ENCODE measurements around the gene SNTG2.
"Not testable (repeated sequence)": the region's sequence is repeated elsewhere in the genome, so short reads cannot be mapped to it uniquely, and the experiment has no call there.

Gene SNTG2

GRCh38 chr2:1371082-1371481 lies 420.4 kb downstream of the SNTG2 start:
- no peak for TF ChIP-seq TAF1 (IDR thresholded peaks at IDR 0.05; ENCODE audit: borderline replicate concordance, low read depth, low read length)
- no peak for TF ChIP-seq POLR2A (IDR thresholded peaks at IDR 0.05; ENCODE audit: low read depth, low read length)
- no peak for TF ChIP-seq POLR2AphosphoS5 (IDR thresholded peaks at IDR 0.05; ENCODE audit: low read depth, low read length)
- no peak for FAIRE-seq
- no peak for DNase-seq (ENCODE audit: insufficient read length)

GRCh38 chr2:1373830-1374229 lies 423.2 kb downstream of the SNTG2 start:
- no peak for DNase-seq (ENCODE audit: insufficient read length)
- FAIRE-seq, result no peak
- TF ChIP-seq POLR2A (IDR thresholded peaks at IDR 0.05; ENCODE audit: low read depth, low read length) (no peak), POLR2AphosphoS5 (IDR thresholded peaks at IDR 0.05; ENCODE audit: low read depth, low read length) (no peak), TAF1 (IDR thresholded peaks at IDR 0.05; ENCODE audit: borderline replicate concordance, low read depth, low read length) (no peak)

- DNase-seq (ENCODE audit: insufficient read length), result no peak
- no peak for FAIRE-seq
- no peak for TF ChIP-seq TAF1 (IDR thresholded peaks at IDR 0.05; ENCODE audit: borderline replicate concordance, low read depth, low read length)
- no peak for TF ChIP-seq POLR2AphosphoS5 (IDR thresholded peaks at IDR 0.05; ENCODE audit: low read depth, low read length)
- TF ChIP-seq POLR2A (IDR thresholded peaks at IDR 0.05; ENCODE audit: low read depth, low read length), result no peak
Observed at GRCh38 chr2:1374287-1374686, 423.6 kb downstream of the SNTG2 start.

- FAIRE-seq (no peak), DNase-seq (ENCODE audit: insufficient read length) (no peak)
- TF ChIP-seq TAF1 (IDR thresholded peaks at IDR 0.05; ENCODE audit: borderline replicate concordance, low read depth, low read length) (no peak), POLR2A (IDR thresholded peaks at IDR 0.05; ENCODE audit: low read depth, low read length) (no peak), POLR2AphosphoS5 (IDR thresholded peaks at IDR 0.05; ENCODE audit: low read depth, low read length) (no peak)
Observed at GRCh38 chr2:1375794-1376193, 425.1 kb downstream of the SNTG2 start.

- FAIRE-seq, result no peak
- no peak for DNase-seq (ENCODE audit: insufficient read length)
- TF ChIP-seq TAF1 (IDR thresholded peaks at IDR 0.05; ENCODE audit: borderline replicate concordance, low read depth, low read length), result no peak
- TF ChIP-seq POLR2AphosphoS5 (IDR thresholded peaks at IDR 0.05; ENCODE audit: low read depth, low read length), result no peak
- TF ChIP-seq POLR2A (IDR thresholded peaks at IDR 0.05; ENCODE audit: low read depth, low read length), result no peak
Observed at GRCh38 chr2:1377473-1377872, 426.8 kb downstream of the SNTG2 start.

GRCh38 chr2:1378456-1379150 lies 428.0 kb downstream of the SNTG2 start:
- FAIRE-seq, result no peak
- DNase-seq (ENCODE audit: insufficient read length), result no peak
- TF ChIP-seq POLR2AphosphoS5 (IDR thresholded peaks at IDR 0.05; ENCODE audit: low read depth, low read length) (no peak), TAF1 (IDR thresholded peaks at IDR 0.05; ENCODE audit: borderline replicate concordance, low read depth, low read length) (no peak), POLR2A (IDR thresholded peaks at IDR 0.05; ENCODE audit: low read depth, low read length) (no peak)

- no peak for DNase-seq (ENCODE audit: insufficient read length)
- TF ChIP-seq TAF1 (IDR thresholded peaks at IDR 0.05; ENCODE audit: borderline replicate concordance, low read depth, low read length), result no peak
- TF ChIP-seq POLR2A (IDR thresholded peaks at IDR 0.05; ENCODE audit: low read depth, low read length), result no peak
- no peak for TF ChIP-seq POLR2AphosphoS5 (IDR thresholded peaks at IDR 0.05; ENCODE audit: low read depth, low read length)
- no peak for FAIRE-seq
Observed at GRCh38 chr2:1381644-1382043, 431.0 kb downstream of the SNTG2 start.

GRCh38 chr2:1387954-1388725 lies 437.5 kb downstream of the SNTG2 start:
- not testable (repeated sequence) for DNase-seq (ENCODE audit: insufficient read length); FAIRE-seq

- DNase-seq (ENCODE audit: insufficient read length); FAIRE-seq: not testable (repeated sequence)
Observed at GRCh38 chr2:1390118-1390517, 439.5 kb downstream of the SNTG2 start.

GRCh38 chr2:1393321-1393720 lies 442.7 kb downstream of the SNTG2 start:
- DNase-seq (ENCODE audit: insufficient read length) (no peak), FAIRE-seq (no peak)
- TF ChIP-seq TAF1 (IDR thresholded peaks at IDR 0.05; ENCODE audit: borderline replicate concordance, low read depth, low read length) (no peak), POLR2AphosphoS5 (IDR thresholded peaks at IDR 0.05; ENCODE audit: low read depth, low read length) (no peak), POLR2A (IDR thresholded peaks at IDR 0.05; ENCODE audit: low read depth, low read length) (no peak)

- FAIRE-seq (no peak), DNase-seq (ENCODE audit: insufficient read length) (no peak)
- TF ChIP-seq POLR2AphosphoS5 (IDR thresholded peaks at IDR 0.05; ENCODE audit: low read depth, low read length), result no peak
- TF ChIP-seq POLR2A (IDR thresholded peaks at IDR 0.05; ENCODE audit: low read depth, low read length), result no peak
- TF ChIP-seq TAF1 (IDR thresholded peaks at IDR 0.05; ENCODE audit: borderline replicate concordance, low read depth, low read length), result no peak
Observed at GRCh38 chr2:1394709-1395408, 444.2 kb downstream of the SNTG2 start.

GRCh38 chr2:1397350-1397749 lies 446.7 kb downstream of the SNTG2 start:
- no peak for DNase-seq (ENCODE audit: insufficient read length)
- TF ChIP-seq TAF1 (IDR thresholded peaks at IDR 0.05; ENCODE audit: borderline replicate concordance, low read depth, low read length) (no peak), POLR2AphosphoS5 (IDR thresholded peaks at IDR 0.05; ENCODE audit: low read depth, low read length) (no peak), POLR2A (IDR thresholded peaks at IDR 0.05; ENCODE audit: low read depth, low read length) (no peak)
- FAIRE-seq, result no peak
